Erythroblast (primary cell): ENCODE results near the gene SNX2.

Source experiments
- GATA1 ChIP-seq: IDR thresholded peaks from 2 replicates; pipeline ENCODE4 v1.6.1; 2011; ENCODE audit warnings: low read depth, mild to moderate bottlenecking, control low read depth, low read length, moderate library complexity
- POLR2A ChIP-seq: IDR thresholded peaks from 2 replicates; pipeline ENCODE4 v1.6.1; 2011; ENCODE audit warnings: mild to moderate bottlenecking, low read length

GRCh38 chr5:122842016-122842580 is 67.2 kb downstream of the SNX2 start:
- no peak for TF ChIP-seq POLR2A
- no peak for TF ChIP-seq GATA1
